Endothelial cell of umbilical vein (primary cell): ENCODE measurements around the gene COX14. TPM values are rescaled to one million over a fixed set of nuclear protein-coding genes. Genes with fewer than 3 reads are reported as not detected.

Experiments used
- BruUV-seq: library from RNA; stranded (reverse); fragments of 400-500 nt; replicated peaks from 2 replicates; lab custom pipeline; 2021; lab: Mats Ljungman, UMichigan
- CTCF ChIA-PET: fragments of 300-600, 350-600 bp; sonication (Branson Sonifier 250); formaldehyde crosslinking; loops from one replicate; lab custom pipeline; 2021; ENCODE audit warnings: antibody characterized with exemption, inconsistent platforms; lab: Charles Lee
- POLR2A ChIA-PET: fragments of 300-600, 350-600 bp; sonication (Branson Sonifier 250); formaldehyde crosslinking; loops from one replicate; lab custom pipeline; 2021; ENCODE audit warnings: antibody characterized with exemption, inconsistent platforms; lab: Charles Lee
- DNase-seq: peaks from one replicate; pipeline ENCODE4 v3.0.0-alpha.2; 2011; ENCODE audit warnings: low read depth, low spot score
- FAIRE-seq: peaks from 2 replicates; lab custom pipeline; 2011; peaks lifted over from hg19 to GRCh38; lab: Jason Lieb, UNC
- H2AFZ ChIP-seq: 2 replicates; pipeline ENCODE4 v1.6.0; 2012; ENCODE audit warnings: low read depth, low read length, control low read depth, inconsistent platforms
- H3K27ac ChIP-seq: 2 replicates; pipeline ENCODE4 v1.5.1; 2011; ENCODE audit warnings: low read depth, mild to moderate bottlenecking, control low read depth, low read length, moderate library complexity; ENCODE audit not compliant: insufficient read depth
- H3K27me3 ChIP-seq, 2 experiments: 2 replicates each; pipeline versions ENCODE4 v1.6.0 to v1.6.1; 2011; ENCODE audit warnings: low read length in 2 of 2, mixed read lengths in 1 of 2; ENCODE audit not compliant: control insufficient read depth in 2 of 2, insufficient read depth in 2 of 2
- H3K36me3 ChIP-seq, 2 experiments: 2 replicates in 1 of 2; 3 replicates in 1 of 2; pipeline ENCODE4 v1.5.1; 2011; ENCODE audit warnings: low read length in 2 of 2, mild to moderate bottlenecking in 1 of 2, moderate library complexity in 1 of 2; ENCODE audit not compliant: control insufficient read depth in 2 of 2, insufficient read depth in 2 of 2; ENCODE audit errors: extremely low read depth in 1 of 2
- H3K4me1 ChIP-seq: 3 replicates; pipeline ENCODE4 v1.5.1; 2011; ENCODE audit warnings: mild to moderate bottlenecking, low read length; ENCODE audit not compliant: control insufficient read depth, insufficient read depth; ENCODE audit errors: extremely low read depth
- H3K4me2 ChIP-seq: 2 replicates; pipeline ENCODE4 v1.6.1; 2011; ENCODE audit warnings: low read length, control low read depth, mixed read lengths; ENCODE audit not compliant: insufficient read depth
- H3K4me3 ChIP-seq, 3 experiments: fragments of 200-600 bp in 1 of 3; sonication (generic), shearing (Covaris generic) in 1 of 3; replicated peaks in 1 of 3; 2 replicates each; pipeline ENCODE4 v1.5.1; 2011 to 2016; ENCODE audit warnings: control low read depth in 3 of 3, low read length in 3 of 3, mild to moderate bottlenecking in 2 of 3, inconsistent platforms in 1 of 3, low read depth in 1 of 3, moderate library complexity in 1 of 3; ENCODE audit not compliant: insufficient read depth in 1 of 3
- H3K79me2 ChIP-seq: 2 replicates; pipeline ENCODE4 v1.6.0; 2012; ENCODE audit warnings: low read length, inconsistent platforms; ENCODE audit not compliant: control insufficient read depth, insufficient read depth
- H3K9ac ChIP-seq: replicated peaks from 2 replicates; pipeline ENCODE3; 2011; ENCODE audit warnings: low read length, control low read depth; ENCODE audit not compliant: insufficient read depth; ENCODE audit errors: extremely low read depth
- H3K9me1 ChIP-seq: replicated peaks from 3 replicates; pipeline ENCODE4 v1.6.0; 2011; ENCODE audit warnings: mild to moderate bottlenecking, low read length; ENCODE audit not compliant: control insufficient read depth, insufficient read depth; ENCODE audit errors: extremely low read depth
- H3K9me3 ChIP-seq: replicated peaks from 2 replicates; pipeline ENCODE4 v1.5.1; 2012; ENCODE audit warnings: low read length, inconsistent platforms; ENCODE audit not compliant: control insufficient read depth, insufficient read depth
- H4K20me1 ChIP-seq: replicated peaks from 2 replicates; pipeline ENCODE3; 2011; ENCODE audit warnings: mild to moderate bottlenecking, low read length; ENCODE audit not compliant: control insufficient read depth, insufficient read depth; ENCODE audit errors: extremely low read depth
- FOS ChIP-seq: IDR thresholded peaks from 2 replicates; pipeline ENCODE4 v1.6.1; 2011; ENCODE audit warnings: mild to moderate bottlenecking, low read length, moderate library complexity, borderline replicate concordance; ENCODE audit not compliant: insufficient read depth
- GATA2 ChIP-seq: IDR thresholded peaks from 2 replicates; pipeline ENCODE4 v1.7.0; 2011; ENCODE audit warnings: low read depth, mild to moderate bottlenecking, moderate library complexity, mixed read lengths, low read length; ENCODE audit not compliant: insufficient read length, insufficient read depth
- JUN ChIP-seq: IDR thresholded peaks from 2 replicates; pipeline ENCODE4 v1.6.1; 2011; ENCODE audit warnings: borderline replicate concordance, low read depth; ENCODE audit not compliant: insufficient read length, insufficient read depth
- MYC ChIP-seq: IDR thresholded peaks from one replicate; pipeline ENCODE4 v1.6.1; 2011; ENCODE audit warnings: mild to moderate bottlenecking, low read depth, low read length
- POLR2A ChIP-seq: IDR thresholded peaks from 2 replicates; pipeline ENCODE4 v1.6.1; 2012; ENCODE audit warnings: low read depth, mild to moderate bottlenecking, control low read depth, low read length
- POLR2AphosphoS5 ChIP-seq: IDR thresholded peaks from 2 replicates; pipeline ENCODE4 v1.6.1; 2012; ENCODE audit warnings: low read depth, mild to moderate bottlenecking, control low read depth, low read length, moderate library complexity; ENCODE audit not compliant: insufficient read depth
- dilution Hi-C: fragments of 300-500 bp; cut with MboI; formaldehyde crosslinking; loops from one replicate; pipeline ENCODE4 v1.15.0; 2019; ENCODE audit warnings: low sequenced_read_pairs; ENCODE audit not compliant: extremely low pct_ligation_motif_present
- intact Hi-C: fragments of 100-400 bp; cut with micrococcal nuclease; formaldehyde crosslinking; loops from one replicate; pipeline ENCODE4 v1.10.0; 2022
- polyA plus RNA-seq, 4 experiments: library from polyadenylated mRNA; depleted of rRNA in 3 of 4; stranded (reverse) in 3 of 4; unstranded in 1 of 4; fragments of >200 nt; gene quantifications; 2 replicates each; pipeline versions ENCODE4 v1.2.1 to v1.2.3, GENCODE V29; 2011 to 2012; ENCODE audit warnings: missing spikeins in 1 of 4
- total RNA-seq: library from RNA; stranded (reverse); gene quantifications from 2 replicates; pipeline ENCODE4 v1.2.3, GENCODE V29; 2021
- TF ChIP-seq, protein P1 (sequence below), 2 donors: IDR thresholded peaks; 1 replicate in 1 of 2; 2 replicates in 1 of 2; pipeline ENCODE4 v1.5.1; 2011; ENCODE audit warnings: low read length in 2 of 2, mild to moderate bottlenecking in 2 of 2, moderate library complexity in 2 of 2, control low read depth in 1 of 2, inconsistent platforms in 1 of 2, low read depth in 1 of 2; ENCODE audit not compliant: insufficient read depth in 1 of 2; ENCODE audit errors: extremely low read depth in 1 of 2
- TF ChIP-seq, protein P2 (sequence below): IDR thresholded peaks from 2 replicates; pipeline ENCODE4 v1.6.1; 2011; ENCODE audit not compliant: insufficient read depth, insufficient read length

COX14 gene
- total and polyA plus RNA-seq, 2 donors (not counting 3 experiments of a cell fraction or from before 2014, with no cell fraction given): 40.3 to 106 TPM

DNA sequence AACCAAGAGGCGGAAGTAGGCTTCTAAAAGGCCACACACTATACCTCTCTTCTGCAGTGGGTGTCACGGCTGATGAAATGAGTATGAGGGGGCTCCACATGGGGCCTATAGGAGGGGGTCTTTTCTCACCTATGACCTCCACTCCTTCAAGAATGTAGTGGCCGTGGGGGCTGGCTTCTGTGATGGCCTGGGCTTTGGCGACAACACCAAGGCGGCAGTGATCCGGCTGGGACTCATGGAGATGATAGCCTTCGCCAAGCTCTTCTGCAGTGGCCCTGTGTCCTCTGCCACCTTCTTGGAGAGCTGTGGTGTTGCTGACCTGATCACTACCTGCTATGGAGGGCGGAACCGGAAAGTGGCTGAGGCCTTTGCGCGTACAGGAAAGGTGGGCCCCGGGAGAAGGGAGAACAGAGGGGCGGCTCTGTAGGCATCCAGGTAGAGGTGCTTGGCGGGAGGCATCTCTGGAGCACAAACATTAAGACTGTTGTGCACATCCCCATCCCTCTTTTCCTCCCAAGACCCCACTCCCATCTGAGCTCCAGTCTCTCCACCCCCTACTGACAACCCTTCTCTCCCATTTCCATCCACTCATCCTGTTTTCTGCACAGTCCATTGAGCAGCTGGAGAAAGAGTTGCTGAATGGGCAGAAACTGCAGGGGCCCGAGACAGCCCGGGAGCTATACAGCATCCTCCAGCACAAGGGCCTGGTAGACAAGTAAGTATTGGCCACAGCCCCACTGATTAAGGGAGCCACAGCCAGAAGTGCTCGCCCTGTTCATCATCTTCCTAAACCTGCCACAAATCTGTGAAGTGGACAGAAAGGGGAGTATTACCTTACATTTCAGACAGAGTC, 4.4 kb upstream of the COX14 start:
- H3K36me3 ChIP-seq: no peaks in the 10 kb centered on the region
- intact Hi-C loops: no loop called here
- no peaks in the 10 kb centered on the region for H3K27me3 ChIP-seq
- CTCF ChIA-PET: interaction anchor here (0.8 to 1.2 kb wide), 6 partner anchors 23 to 207 kb away, joined by 3 to 4 read pairs (median 4); partner anchors contain the start of gene SMARCD1
- no peaks in the 10 kb centered on the region for H4K20me1 ChIP-seq
- no peaks in the 10 kb centered on the region for H3K9me3 ChIP-seq
- FAIRE-seq: no peak
- no peak overlapping the region for H3K4me3 ChIP-seq
- no peak overlapping the region for H2AFZ ChIP-seq
- H3K4me1 ChIP-seq: peaks cover 6% of the 10 kb centered on the region
- no TSS peak for BruUV-seq
- DNase-seq: no peak
- no peaks in the 10 kb centered on the region for H3K79me2 ChIP-seq
- H3K27ac ChIP-seq: no peak overlapping the region
- POLR2A ChIA-PET: no interaction called here
- TF ChIP-seq, protein P1, sequence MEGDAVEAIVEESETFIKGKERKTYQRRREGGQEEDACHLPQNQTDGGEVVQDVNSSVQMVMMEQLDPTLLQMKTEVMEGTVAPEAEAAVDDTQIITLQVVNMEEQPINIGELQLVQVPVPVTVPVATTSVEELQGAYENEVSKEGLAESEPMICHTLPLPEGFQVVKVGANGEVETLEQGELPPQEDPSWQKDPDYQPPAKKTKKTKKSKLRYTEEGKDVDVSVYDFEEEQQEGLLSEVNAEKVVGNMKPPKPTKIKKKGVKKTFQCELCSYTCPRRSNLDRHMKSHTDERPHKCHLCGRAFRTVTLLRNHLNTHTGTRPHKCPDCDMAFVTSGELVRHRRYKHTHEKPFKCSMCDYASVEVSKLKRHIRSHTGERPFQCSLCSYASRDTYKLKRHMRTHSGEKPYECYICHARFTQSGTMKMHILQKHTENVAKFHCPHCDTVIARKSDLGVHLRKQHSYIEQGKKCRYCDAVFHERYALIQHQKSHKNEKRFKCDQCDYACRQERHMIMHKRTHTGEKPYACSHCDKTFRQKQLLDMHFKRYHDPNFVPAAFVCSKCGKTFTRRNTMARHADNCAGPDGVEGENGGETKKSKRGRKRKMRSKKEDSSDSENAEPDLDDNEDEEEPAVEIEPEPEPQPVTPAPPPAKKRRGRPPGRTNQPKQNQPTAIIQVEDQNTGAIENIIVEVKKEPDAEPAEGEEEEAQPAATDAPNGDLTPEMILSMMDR (IDR thresholded peaks at IDR 0.05; ENCODE audit: extremely low read depth in 1 of 2, insufficient read depth in 1 of 2, low read depth in 1 of 2, low read length in 2 of 2): no peak
- TF ChIP-seq FOS (no peak), GATA2 (no peak), POLR2AphosphoS5 (no peak), MYC (no peak), JUN (no peak), POLR2A (no peak)
- TF ChIP-seq, protein P2, sequence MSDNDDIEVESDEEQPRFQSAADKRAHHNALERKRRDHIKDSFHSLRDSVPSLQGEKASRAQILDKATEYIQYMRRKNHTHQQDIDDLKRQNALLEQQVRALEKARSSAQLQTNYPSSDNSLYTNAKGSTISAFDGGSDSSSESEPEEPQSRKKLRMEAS: no peak
- H3K9ac ChIP-seq: no peak overlapping the region
- H3K9me1 ChIP-seq: no peaks in the 10 kb centered on the region
- dilution Hi-C loops: no loop called here
- no peak overlapping the region for H3K4me2 ChIP-seq
